ENCODE data around the gene MLN. TPM values are rescaled to one million over a fixed set of nuclear protein-coding genes. Genes with fewer than 3 reads are reported as not detected.

The MLN gene
- total RNA-seq, 6 experiments from 2014 or later = not detected

DNA sequence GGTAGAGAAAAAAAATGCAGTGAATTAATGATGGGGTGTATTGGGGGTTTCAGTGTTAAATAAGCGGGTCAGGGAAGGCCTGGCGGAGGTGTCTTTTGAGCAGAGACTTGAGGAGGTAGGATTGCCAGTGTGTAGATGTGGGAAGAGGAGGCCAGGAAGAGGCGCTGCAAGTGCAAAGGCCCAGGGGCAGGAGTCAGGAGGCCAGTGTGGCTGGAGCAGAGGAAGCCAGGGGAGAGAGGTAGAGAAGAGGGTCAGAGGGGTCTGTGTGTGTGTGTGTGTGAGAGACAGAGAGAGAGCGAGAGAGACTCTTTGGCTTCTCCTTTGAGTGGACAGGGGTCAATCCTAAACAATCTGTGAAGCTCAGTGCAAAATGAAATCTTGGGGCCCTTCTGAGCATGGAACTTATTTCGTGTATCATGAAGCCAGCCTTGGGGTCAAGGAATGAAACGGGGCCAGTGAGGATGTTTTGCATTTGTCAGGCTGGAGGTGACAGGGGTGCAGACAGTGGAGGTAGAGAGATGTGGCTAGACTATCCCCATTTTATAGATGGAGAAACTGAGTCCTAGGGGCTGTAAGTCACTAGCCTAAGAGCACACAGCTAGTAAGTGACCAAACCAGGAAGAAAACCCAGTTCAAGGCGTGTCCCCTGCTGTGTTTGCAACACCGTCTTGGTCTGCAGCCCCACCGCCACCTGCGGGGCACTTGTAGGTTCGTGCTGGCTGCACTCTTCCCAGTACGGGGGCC, 47.4 kb downstream of the MLN start:
- no peak for DNase-seq
- no peak for ATAC-seq
- H3K4me1 ChIP-seq = peaks cover 0 to 38% (median 4%) of the 10 kb centered on the region in 4 donors
- WGBS (ENCODE audit: insufficient coverage, low coverage, low lambda C conversion rate, missing lambda C conversion rate) = 93% methylated on average over 9 of the region's 12 CpGs
- TF ChIP-seq CTCF (IDR thresholded peaks at IDR 0.05) (no peak), POLR2A (IDR thresholded peaks at IDR 0.05) (no peak)
- no peaks in the 10 kb centered on the region for H3K27me3 ChIP-seq
- no peaks in the 10 kb centered on the region for H3K36me3 ChIP-seq
- H3K27ac ChIP-seq = no peak overlapping the region
- H3K9me3 ChIP-seq = no peaks in the 10 kb centered on the region
- intact Hi-C loops (cut with DNase I) = no loop called here
- H3K4me3 ChIP-seq = no peak overlapping the region

DNA sequence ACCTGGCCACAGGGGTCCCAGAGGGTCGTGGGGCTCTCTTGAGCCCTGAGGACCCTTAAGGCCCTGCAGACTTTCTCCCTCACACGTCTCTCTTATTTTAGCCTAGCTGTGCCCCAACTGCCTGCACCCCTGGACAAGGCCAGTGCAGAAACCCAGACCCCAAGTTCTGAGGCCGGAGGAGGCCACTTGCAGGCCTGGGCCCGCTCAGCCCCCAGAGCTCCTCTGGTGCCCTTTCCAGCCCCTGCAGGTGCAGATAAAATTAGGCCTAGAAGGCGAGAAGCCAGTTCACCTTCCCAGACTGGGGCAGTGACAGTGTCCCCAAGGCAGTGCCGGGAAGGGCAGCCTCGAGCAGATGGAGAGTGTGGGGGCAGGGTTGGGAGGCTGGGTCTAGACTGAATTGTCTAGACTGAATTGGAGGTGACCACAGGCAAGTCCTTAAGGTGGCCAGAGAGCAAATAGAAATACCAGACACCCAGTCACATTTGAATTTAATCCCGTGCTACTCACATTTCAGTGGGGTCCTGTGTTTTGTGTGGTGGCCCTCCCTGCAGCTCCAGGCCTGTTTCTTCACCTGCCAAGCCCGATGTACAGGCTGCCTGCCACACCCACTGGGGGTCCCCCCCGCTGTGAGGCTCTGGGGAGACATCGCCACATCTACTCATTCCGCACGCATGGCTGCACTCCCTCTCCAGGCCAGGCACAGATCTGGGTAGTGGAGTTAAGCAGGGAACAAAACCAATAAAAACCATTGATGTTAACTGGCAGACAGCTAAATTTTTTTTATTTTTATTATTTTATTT, 48.5 kb downstream of the MLN start:
- Histone ChIP-seq H3K4me1 (peaks cover 0 to 33% (median 4%) of the 10 kb centered on the region in 4 donors), H3K27me3 (no peaks in the 10 kb centered on the region), H3K36me3 (no peaks in the 10 kb centered on the region), H3K9me3 (no peaks in the 10 kb centered on the region), H3K27ac (no peak overlapping the region), H3K4me3 (no peak overlapping the region)
- ATAC-seq (no peak), DNase-seq (no peak)
- WGBS (ENCODE audit: insufficient coverage, low coverage, low lambda C conversion rate, missing lambda C conversion rate) = 80% methylated on average over 7 of the region's 13 CpGs
- intact Hi-C loops (cut with DNase I) = no loop called here
- no peak for TF ChIP-seq POLR2A (IDR thresholded peaks at IDR 0.05)
- no peak for TF ChIP-seq CTCF (IDR thresholded peaks at IDR 0.05)

- H3K36me3 ChIP-seq = no peaks in the 10 kb centered on the region
- TF ChIP-seq POLR2A (IDR thresholded peaks at IDR 0.05) = no peak
- no peak for TF ChIP-seq CTCF (IDR thresholded peaks at IDR 0.05)
- H3K4me1 ChIP-seq = peaks cover 0 to 29% (median 4%) of the 10 kb centered on the region in 4 donors
- H3K4me3 ChIP-seq = no peak overlapping the region
- no peaks in the 10 kb centered on the region for H3K9me3 ChIP-seq
- intact Hi-C loops (cut with DNase I) = no loop called here
- ATAC-seq (no peak), DNase-seq (no peak)
- H3K27me3 ChIP-seq = no peaks in the 10 kb centered on the region
- WGBS (ENCODE audit: insufficient coverage, low coverage, low lambda C conversion rate, missing lambda C conversion rate) = 78% methylated on average over 8 of the region's 11 CpGs
- H3K27ac ChIP-seq = no peak overlapping the region
Measured at GRCh38 chr6:33754222-33754621, 49.6 kb downstream of the MLN start.

GRCh38 chr6:33752646-33753015, 51.2 kb downstream of the MLN start:
- Histone ChIP-seq H3K4me3 (no peak overlapping the region), H3K4me1 (peaks cover 0 to 17% (median 4%) of the 10 kb centered on the region in 4 donors), H3K9me3 (no peaks in the 10 kb centered on the region), H3K27ac (no peak overlapping the region), H3K36me3 (no peaks in the 10 kb centered on the region), H3K27me3 (no peaks in the 10 kb centered on the region)
- WGBS (ENCODE audit: insufficient coverage, low coverage, low lambda C conversion rate, missing lambda C conversion rate) = 80% methylated on average over 1 of the region's 1 CpG
- intact Hi-C loops (cut with DNase I) = no loop called here
- DNase-seq (no peak), ATAC-seq (no peak)
- no peak for TF ChIP-seq POLR2A (IDR thresholded peaks at IDR 0.05)
- TF ChIP-seq CTCF (IDR thresholded peaks at IDR 0.05) = no peak
